ENCODE results near the gene MYBPC3. TPM values are rescaled to one million over a fixed set of nuclear protein-coding genes. Genes with fewer than 3 reads are reported as not detected.
"Not testable (repeated sequence)": the region's sequence is repeated elsewhere in the genome, so short reads cannot be mapped to it uniquely, and the experiment has no call there.

The MYBPC3 gene
- total RNA-seq, 1 donor from 2014 or later: not detected

DNA sequence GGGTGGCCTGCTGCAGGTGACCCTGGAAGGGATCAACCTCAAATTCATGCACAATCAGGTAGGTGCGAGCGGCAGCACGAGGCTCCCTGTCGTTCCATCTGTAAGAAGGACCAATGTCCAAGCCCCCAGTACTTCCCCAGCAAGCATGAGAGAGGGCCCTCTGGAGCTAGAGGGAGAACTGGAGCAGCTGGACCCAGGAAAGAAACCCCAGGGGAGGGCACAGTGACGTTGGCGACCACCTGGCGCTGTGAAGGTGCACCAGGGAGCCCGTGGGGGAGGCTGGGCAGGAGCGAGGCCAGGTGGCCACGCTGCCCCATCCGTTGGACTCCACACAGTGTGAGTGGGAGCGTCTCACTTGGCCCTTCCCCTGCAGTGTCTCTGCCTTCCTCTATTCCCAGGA is 28.0 kb downstream of the MYBPC3 start:
- H3K4me3 ChIP-seq: no peak overlapping the region
- peaks cover 19 to 43% of the 10 kb centered on the region in 2 donors for H3K36me3 ChIP-seq
- H3K4me1 ChIP-seq: no peaks in the 10 kb centered on the region
- intact Hi-C loops (cut with DNase I): no loop called here
- TF ChIP-seq, protein P1, sequence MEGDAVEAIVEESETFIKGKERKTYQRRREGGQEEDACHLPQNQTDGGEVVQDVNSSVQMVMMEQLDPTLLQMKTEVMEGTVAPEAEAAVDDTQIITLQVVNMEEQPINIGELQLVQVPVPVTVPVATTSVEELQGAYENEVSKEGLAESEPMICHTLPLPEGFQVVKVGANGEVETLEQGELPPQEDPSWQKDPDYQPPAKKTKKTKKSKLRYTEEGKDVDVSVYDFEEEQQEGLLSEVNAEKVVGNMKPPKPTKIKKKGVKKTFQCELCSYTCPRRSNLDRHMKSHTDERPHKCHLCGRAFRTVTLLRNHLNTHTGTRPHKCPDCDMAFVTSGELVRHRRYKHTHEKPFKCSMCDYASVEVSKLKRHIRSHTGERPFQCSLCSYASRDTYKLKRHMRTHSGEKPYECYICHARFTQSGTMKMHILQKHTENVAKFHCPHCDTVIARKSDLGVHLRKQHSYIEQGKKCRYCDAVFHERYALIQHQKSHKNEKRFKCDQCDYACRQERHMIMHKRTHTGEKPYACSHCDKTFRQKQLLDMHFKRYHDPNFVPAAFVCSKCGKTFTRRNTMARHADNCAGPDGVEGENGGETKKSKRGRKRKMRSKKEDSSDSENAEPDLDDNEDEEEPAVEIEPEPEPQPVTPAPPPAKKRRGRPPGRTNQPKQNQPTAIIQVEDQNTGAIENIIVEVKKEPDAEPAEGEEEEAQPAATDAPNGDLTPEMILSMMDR (IDR thresholded peaks at IDR 0.05): no peak
- H3K27ac ChIP-seq: no peak overlapping the region
- H3K27me3 ChIP-seq: no peaks in the 10 kb centered on the region
- no peaks in the 10 kb centered on the region for H3K9me3 ChIP-seq
- DNase-seq (ENCODE audit: low spot score in 2 of 2): no peak

DNA sequence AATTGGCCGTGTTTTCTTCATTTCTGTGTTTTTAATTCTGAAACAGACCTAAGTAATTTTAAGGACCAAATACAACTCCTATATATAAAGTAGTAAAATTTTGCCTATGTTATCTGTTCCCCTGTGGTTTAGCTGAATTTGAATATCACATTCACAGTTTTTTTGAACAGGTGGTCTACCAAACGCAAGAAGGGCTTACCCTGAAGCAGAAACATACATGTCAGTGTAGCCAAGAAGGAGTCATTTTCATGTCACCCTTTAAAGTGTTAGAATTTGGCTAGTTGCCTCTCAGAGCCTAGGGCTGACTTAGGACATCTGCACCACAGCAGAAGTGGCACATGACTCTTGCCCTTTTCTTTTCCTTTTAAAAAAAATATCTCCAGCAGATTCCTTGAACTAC is 34.3 kb downstream of the MYBPC3 start:
- intact Hi-C loops (cut with DNase I): no loop called here
- TF ChIP-seq, protein P1 (IDR thresholded peaks at IDR 0.05): no peak
- no peaks in the 10 kb centered on the region for H3K27me3 ChIP-seq
- no peaks in the 10 kb centered on the region for H3K9me3 ChIP-seq
- no peaks in the 10 kb centered on the region for H3K4me1 ChIP-seq
- no peak overlapping the region for H3K4me3 ChIP-seq
- peaks cover 59 to 65% of the 10 kb centered on the region in 2 donors for H3K36me3 ChIP-seq
- no peak overlapping the region for H3K27ac ChIP-seq
- DNase-seq (ENCODE audit: low spot score in 2 of 2): peak in 1 of 2 donors; percentile 5

DNA sequence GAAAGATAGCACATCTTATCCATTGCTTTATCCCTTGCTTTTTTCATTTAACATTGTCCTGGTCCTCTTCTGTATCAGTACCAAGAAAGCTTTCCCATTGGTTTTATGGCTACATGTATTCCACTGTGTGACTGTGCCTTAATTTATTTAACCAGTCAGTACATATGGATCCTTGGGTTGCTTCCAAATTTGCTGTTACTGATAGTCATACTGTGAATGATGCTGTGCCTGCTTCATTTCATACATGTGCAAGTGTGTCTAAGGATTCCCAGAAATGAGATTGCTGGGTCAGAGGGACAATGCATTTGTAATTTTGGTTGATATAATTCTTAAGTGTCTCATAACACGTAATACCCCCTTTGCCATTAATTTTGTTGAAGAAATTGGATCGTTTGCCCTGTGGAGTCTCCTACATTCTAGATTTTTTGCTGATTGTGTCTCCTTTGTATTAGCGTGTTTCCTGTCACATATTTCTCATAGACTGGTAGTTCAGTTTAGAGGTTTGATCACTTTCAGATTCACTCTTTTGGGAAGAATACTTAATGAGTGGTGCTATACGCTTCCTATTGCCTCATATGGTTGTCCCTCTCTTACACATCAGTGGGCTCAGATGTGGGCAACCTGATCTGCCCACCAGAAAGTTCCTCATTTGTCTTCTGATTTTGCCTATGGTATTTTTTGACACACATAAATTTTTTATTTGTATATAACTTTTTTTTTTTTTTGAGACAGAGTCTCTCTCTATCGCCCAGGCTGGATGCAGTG is 35.3 kb downstream of the MYBPC3 start:
- Histone ChIP-seq H3K27me3 (no peaks in the 10 kb centered on the region), H3K9me3 (no peaks in the 10 kb centered on the region), H3K36me3 (peaks cover 64 to 70% of the 10 kb centered on the region in 2 donors), H3K27ac (no peak overlapping the region), H3K4me1 (no peaks in the 10 kb centered on the region), H3K4me3 (no peak overlapping the region)
- TF ChIP-seq, protein P1 (IDR thresholded peaks at IDR 0.05): no peak
- peak in 1 of 2 donors; percentile 12 for DNase-seq (ENCODE audit: low spot score in 2 of 2)
- intact Hi-C loops (cut with DNase I): no loop called here

DNA sequence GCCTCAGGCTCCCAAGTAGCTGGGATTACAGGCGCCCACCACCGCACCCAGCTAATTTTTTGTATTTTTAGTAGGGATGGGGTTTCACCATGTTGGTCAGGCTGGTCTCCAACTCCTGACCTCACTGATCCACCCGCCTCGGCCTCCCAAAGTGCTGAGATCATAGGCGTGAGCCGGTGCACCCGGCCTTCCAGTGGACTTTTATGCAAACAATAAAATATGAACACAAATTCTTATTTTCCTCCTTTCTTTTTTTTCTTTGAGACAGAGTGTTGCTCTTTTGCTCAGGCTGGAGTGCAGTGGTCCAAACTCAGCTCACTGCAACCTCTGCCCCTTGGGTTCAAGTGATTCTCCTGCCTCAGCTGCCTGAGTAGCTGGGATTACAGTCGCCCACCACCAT is 36.0 kb downstream of the MYBPC3 start:
- intact Hi-C loops (cut with DNase I); H3K27me3 ChIP-seq; H3K27ac ChIP-seq; H3K4me1 ChIP-seq; H3K4me3 ChIP-seq; H3K9me3 ChIP-seq: not testable (repeated sequence)
- peak in 1 of 2 donors; percentile 8 for DNase-seq (ENCODE audit: low spot score in 2 of 2)
- peaks cover 64 to 70% of the 10 kb centered on the region in 2 donors for H3K36me3 ChIP-seq

DNA sequence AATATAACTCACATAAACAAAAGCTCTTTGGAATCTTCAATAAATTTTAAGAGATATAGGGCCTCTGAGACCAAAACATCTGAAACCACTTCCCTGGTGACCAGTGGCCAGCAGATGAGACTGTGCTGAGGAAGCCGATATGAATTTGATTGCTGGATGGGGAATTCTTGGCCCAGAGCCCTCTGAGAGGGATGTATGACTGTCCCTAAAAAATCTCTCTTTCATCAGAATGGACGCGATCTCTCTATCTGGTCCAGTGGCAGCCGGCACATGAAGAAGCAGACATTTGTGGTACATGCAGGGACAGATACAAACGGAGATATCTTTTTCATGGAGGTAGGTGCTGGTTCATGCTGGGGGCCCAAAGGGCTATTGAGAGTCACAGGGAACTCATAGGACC is 37.5 kb downstream of the MYBPC3 start:
- Histone ChIP-seq H3K4me3 (no peak overlapping the region), H3K27ac (no peak overlapping the region), H3K36me3 (peaks cover 76 to 77% of the 10 kb centered on the region in 2 donors), H3K27me3 (no peaks in the 10 kb centered on the region), H3K4me1 (no peaks in the 10 kb centered on the region), H3K9me3 (no peaks in the 10 kb centered on the region)
- TF ChIP-seq, protein P1 (IDR thresholded peaks at IDR 0.05): no peak
- peak in 1 of 2 donors; percentile 22 for DNase-seq (ENCODE audit: low spot score in 2 of 2)
- intact Hi-C loops (cut with DNase I): no loop called here

DNA sequence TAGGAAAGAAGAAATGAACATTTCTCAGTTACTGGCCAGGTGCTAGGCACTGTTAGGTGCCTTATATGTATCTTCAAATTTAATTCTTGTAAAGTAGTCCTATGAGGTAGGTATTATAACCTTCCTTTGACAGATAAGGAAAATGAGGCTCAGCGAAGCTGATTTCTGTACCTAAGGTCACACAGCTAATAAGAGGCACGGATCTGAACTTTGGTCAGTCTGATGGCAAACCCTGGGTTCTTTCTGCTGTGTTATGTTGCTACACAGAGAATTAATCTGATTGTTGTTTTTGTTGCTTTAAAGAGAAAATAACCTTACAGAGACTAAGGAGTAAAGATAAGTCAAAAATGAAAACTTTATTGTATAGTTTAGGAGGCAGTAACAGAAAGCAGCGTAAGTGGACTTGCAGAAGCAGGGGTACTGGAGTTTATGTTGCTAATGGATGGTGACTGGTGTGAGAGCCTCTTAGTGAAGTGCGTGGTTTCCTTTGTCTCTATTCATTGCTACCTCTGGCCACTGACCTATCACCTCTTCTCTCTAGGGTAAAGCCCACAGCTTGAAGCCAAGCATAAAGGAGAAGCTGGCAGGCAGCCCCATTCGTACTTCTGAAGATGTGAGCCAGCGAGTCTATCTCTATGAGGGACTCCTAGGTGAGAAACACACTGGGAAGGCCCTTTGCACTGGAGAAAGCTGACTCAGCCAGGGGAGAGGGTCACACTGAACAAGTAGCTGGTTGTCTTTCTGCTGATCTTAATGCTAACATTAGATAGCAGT is 44.3 kb downstream of the MYBPC3 start:
- H3K27ac ChIP-seq: no peak overlapping the region
- H3K4me1 ChIP-seq: peaks cover 3 to 10% of the 10 kb centered on the region in 2 donors
- intact Hi-C loops (cut with DNase I): no loop called here
- no peak overlapping the region for H3K4me3 ChIP-seq
- TF ChIP-seq, protein P1 (IDR thresholded peaks at IDR 0.05): no peak
- peaks cover 0 to 1% of the 10 kb centered on the region in 2 donors for H3K9me3 ChIP-seq
- no peaks in the 10 kb centered on the region for H3K27me3 ChIP-seq
- peak in 1 of 2 donors; percentile 30 for DNase-seq (ENCODE audit: low spot score in 2 of 2)
- H3K36me3 ChIP-seq: peaks cover 56 to 75% of the 10 kb centered on the region in 2 donors
